K562 (cell line): ENCODE measurements around the gene SGMS1. TPM values are rescaled to one million over a fixed set of nuclear protein-coding genes. Genes with fewer than 3 reads are reported as not detected.
A peak's percentile ranks its signal among the peaks of the same experiment; 100 is the strongest.

Experiments
- BCLAF1 ChIP-seq, 2 experiments: fragments of 450-650 bp in 1 of 2; IDR thresholded peaks; 2 replicates each; pipeline ENCODE4 v1.6.1; 2011 to 2017; ENCODE audit warnings: low read depth in 2 of 2, antibody characterized with exemption in 1 of 2, borderline replicate concordance in 1 of 2, low read length in 1 of 2, mild to moderate bottlenecking in 1 of 2, mixed read lengths in 1 of 2; ENCODE audit not compliant: control insufficient read depth in 1 of 2
- MAFF ChIP-seq: IDR thresholded peaks from 2 replicates; pipeline ENCODE4 v1.6.1; 2012; ENCODE audit warnings: low read length, improper control_type of control experiment
- MTA2 ChIP-seq: fragments of 450-650 bp; IDR thresholded peaks from 2 replicates; pipeline ENCODE4 v1.6.1; 2016; ENCODE audit warnings: low read depth
- NKRF ChIP-seq: fragments of 450-650 bp; IDR thresholded peaks from 2 replicates; pipeline ENCODE4 v1.6.1; 2016; ENCODE audit warnings: borderline replicate concordance
- SAP30 ChIP-seq: fragments of 200-600 bp; sonication (generic); IDR thresholded peaks from 2 replicates; pipeline ENCODE4 v1.6.1; 2012; ENCODE audit warnings: borderline replicate concordance, low read depth, mild to moderate bottlenecking, moderate library complexity, low read length, control low read depth, inconsistent platforms; ENCODE audit not compliant: insufficient read depth, poor library complexity, severe bottlenecking
- ZNF239 ChIP-seq: fragments of 250-450 bp; sonication (Bioruptor Pico); IDR thresholded peaks from 2 replicates; pipeline ENCODE4 v1.4.0; 2020; ENCODE audit warnings: mild to moderate bottlenecking
- ZNF316 ChIP-seq: fragments of 450-650 bp; IDR thresholded peaks from 2 replicates; pipeline ENCODE4 v1.6.1; 2016
- ZNF444 ChIP-seq: fragments of 250-450 bp; sonication (Bioruptor Pico); IDR thresholded peaks from 2 replicates; pipeline ENCODE4 v1.4.0; 2020; ENCODE audit warnings: mild to moderate bottlenecking, moderate library complexity
- polyA plus RNA-seq, 8 experiments: library from polyadenylated mRNA; depleted of rRNA in 4 of 8; stranded (reverse) in 5 of 8; unstranded in 3 of 8; fragments of >200 nt; fragmentation: Nextera tagmentation in 2 of 8; fragmentation: Illumina TruSeq in 1 of 8; extraction: Ambion mirVana in 2 of 8; extraction: Trizol in 1 of 8; gene quantifications; 2 replicates each; pipeline versions ENCODE4 v1.2.1 to v1.2.3, GENCODE V29; 2011 to 2014; ENCODE audit warnings: inconsistent platforms in 1 of 8, missing spikeins in 1 of 8
- total RNA-seq, 7 experiments: library from RNA; depleted of rRNA in 6 of 7; stranded (reverse); fragments of >200 nt in 6 of 7; fragmentation: Illumina TruSeq in 2 of 7; extraction: Trizol in 2 of 7; gene quantifications; 2 replicates each; pipeline versions ENCODE4 v1.2.1 to v1.2.3, GENCODE V29; 2011 to 2021; ENCODE audit warnings: low replicate concordance in 1 of 7
- TF ChIP-seq, protein P1 (sequence below): fragments of 150-350 bp; IDR thresholded peaks from 2 replicates; pipeline ENCODE4 v1.6.1; 2014; ENCODE audit warnings: low read depth, mild to moderate bottlenecking, low read length, borderline replicate concordance
- TF ChIP-seq, protein P2 (sequence below): sonication (generic); formaldehyde crosslinking; IDR thresholded peaks from 2 replicates; pipeline ENCODE4 v1.8.0; 2022; ENCODE audit warnings: missing genetic modification reagents, mild to moderate bottlenecking, borderline replicate concordance
- TF ChIP-seq, protein P3 (sequence below): sonication (generic); formaldehyde crosslinking; IDR thresholded peaks from 2 replicates; pipeline ENCODE4 v1.8.0; 2022; ENCODE audit warnings: mild to moderate bottlenecking, missing genetic modification reagents

Gene SGMS1
- total and polyA plus RNA-seq, 9 of the 15 experiments (the other 6 are each of a cell fraction or from before 2014, with no cell fraction given) = 22.6 to 232 (median 82.2) TPM

DNA sequence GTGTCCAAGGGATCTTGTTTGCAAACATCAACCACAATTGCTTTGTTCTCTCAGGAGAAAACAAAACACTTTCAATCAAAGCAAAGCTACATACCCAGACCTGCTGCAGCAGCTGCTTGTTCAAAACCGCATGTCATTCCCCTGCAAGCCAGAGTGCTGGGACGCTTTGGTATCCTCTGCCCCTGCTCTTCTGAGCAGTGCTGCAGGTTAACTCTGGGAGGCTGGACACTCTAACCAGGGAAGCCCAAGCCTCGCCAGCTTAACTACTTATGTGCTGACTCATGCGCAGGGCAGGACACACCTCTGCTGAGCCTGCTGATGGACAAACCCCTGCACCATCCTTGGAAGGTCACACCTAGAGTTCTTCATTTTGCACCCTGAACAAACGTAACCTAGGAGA is 344.3 kb downstream of the SGMS1 start (continued):
- TF ChIP-seq, protein P1, sequence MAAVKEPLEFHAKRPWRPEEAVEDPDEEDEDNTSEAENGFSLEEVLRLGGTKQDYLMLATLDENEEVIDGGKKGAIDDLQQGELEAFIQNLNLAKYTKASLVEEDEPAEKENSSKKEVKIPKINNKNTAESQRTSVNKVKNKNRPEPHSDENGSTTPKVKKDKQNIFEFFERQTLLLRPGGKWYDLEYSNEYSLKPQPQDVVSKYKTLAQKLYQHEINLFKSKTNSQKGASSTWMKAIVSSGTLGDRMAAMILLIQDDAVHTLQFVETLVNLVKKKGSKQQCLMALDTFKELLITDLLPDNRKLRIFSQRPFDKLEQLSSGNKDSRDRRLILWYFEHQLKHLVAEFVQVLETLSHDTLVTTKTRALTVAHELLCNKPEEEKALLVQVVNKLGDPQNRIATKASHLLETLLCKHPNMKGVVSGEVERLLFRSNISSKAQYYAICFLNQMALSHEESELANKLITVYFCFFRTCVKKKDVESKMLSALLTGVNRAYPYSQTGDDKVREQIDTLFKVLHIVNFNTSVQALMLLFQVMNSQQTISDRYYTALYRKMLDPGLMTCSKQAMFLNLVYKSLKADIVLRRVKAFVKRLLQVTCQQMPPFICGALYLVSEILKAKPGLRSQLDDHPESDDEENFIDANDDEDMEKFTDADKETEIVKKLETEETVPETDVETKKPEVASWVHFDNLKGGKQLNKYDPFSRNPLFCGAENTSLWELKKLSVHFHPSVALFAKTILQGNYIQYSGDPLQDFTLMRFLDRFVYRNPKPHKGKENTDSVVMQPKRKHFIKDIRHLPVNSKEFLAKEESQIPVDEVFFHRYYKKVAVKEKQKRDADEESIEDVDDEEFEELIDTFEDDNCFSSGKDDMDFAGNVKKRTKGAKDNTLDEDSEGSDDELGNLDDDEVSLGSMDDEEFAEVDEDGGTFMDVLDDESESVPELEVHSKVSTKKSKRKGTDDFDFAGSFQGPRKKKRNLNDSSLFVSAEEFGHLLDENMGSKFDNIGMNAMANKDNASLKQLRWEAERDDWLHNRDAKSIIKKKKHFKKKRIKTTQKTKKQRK = no peak
- TF ChIP-seq, protein P2, sequence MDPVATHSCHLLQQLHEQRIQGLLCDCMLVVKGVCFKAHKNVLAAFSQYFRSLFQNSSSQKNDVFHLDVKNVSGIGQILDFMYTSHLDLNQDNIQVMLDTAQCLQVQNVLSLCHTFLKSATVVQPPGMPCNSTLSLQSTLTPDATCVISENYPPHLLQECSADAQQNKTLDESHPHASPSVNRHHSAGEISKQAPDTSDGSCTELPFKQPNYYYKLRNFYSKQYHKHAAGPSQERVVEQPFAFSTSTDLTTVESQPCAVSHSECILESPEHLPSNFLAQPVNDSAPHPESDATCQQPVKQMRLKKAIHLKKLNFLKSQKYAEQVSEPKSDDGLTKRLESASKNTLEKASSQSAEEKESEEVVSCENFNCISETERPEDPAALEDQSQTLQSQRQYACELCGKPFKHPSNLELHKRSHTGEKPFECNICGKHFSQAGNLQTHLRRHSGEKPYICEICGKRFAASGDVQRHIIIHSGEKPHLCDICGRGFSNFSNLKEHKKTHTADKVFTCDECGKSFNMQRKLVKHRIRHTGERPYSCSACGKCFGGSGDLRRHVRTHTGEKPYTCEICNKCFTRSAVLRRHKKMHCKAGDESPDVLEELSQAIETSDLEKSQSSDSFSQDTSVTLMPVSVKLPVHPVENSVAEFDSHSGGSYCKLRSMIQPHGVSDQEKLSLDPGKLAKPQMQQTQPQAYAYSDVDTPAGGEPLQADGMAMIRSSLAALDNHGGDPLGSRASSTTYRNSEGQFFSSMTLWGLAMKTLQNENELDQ = no peak
- TF ChIP-seq SAP30 (no peak), ZNF239 (CRISPR knock-in tag) (no peak), ZNF444 (CRISPR knock-in tag) (no peak), MTA2 (no peak), MAFF (peak; percentile 72), NKRF (no peak), BCLAF1 (IDR thresholded peaks at IDR 0.05; ENCODE audit: borderline replicate concordance in 1 of 2, control insufficient read depth in 1 of 2, low read depth in 2 of 2, low read length in 1 of 2) (no peak), ZNF316 (peak; percentile 94)
- TF ChIP-seq, protein P3, sequence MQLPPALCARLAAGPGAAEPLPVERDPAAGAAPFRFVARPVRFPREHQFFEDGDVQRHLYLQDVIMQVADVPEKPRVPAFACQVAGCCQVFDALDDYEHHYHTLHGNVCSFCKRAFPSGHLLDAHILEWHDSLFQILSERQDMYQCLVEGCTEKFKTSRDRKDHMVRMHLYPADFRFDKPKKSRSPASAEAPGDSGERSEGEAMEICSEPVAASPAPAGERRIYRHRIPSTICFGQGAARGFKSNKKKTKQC = no peak
